Endothelial cell of umbilical vein (primary cell): Measurements from ENCODE around the gene CCBE1. TPM values are rescaled to one million over a fixed set of nuclear protein-coding genes. Genes with fewer than 3 reads are reported as not detected.

Source experiments
- BruUV-seq: library from RNA; stranded (reverse); fragments of 400-500 nt; replicated peaks from 2 replicates; lab custom pipeline; 2021; lab: Mats Ljungman, UMichigan
- CTCF ChIA-PET: fragments of 300-600, 350-600 bp; sonication (Branson Sonifier 250); formaldehyde crosslinking; loops from one replicate; lab custom pipeline; 2021; ENCODE audit warnings: antibody characterized with exemption, inconsistent platforms; lab: Charles Lee
- POLR2A ChIA-PET: fragments of 300-600, 350-600 bp; sonication (Branson Sonifier 250); formaldehyde crosslinking; loops from one replicate; lab custom pipeline; 2021; ENCODE audit warnings: antibody characterized with exemption, inconsistent platforms; lab: Charles Lee
- DNase-seq: peaks from one replicate; pipeline ENCODE4 v3.0.0-alpha.2; 2011; ENCODE audit warnings: low read depth, low spot score
- FAIRE-seq: peaks from 2 replicates; lab custom pipeline; 2011; peaks lifted over from hg19 to GRCh38; lab: Jason Lieb, UNC
- H2AFZ ChIP-seq: 2 replicates; pipeline ENCODE4 v1.6.0; 2012; ENCODE audit warnings: low read depth, low read length, control low read depth, inconsistent platforms
- H3K27ac ChIP-seq: 2 replicates; pipeline ENCODE4 v1.5.1; 2011; ENCODE audit warnings: low read depth, mild to moderate bottlenecking, control low read depth, low read length, moderate library complexity; ENCODE audit not compliant: insufficient read depth
- H3K27me3 ChIP-seq, 2 experiments: 2 replicates each; pipeline versions ENCODE4 v1.6.0 to v1.6.1; 2011; ENCODE audit warnings: low read length in 2 of 2, mixed read lengths in 1 of 2; ENCODE audit not compliant: control insufficient read depth in 2 of 2, insufficient read depth in 2 of 2
- H3K36me3 ChIP-seq, 2 experiments: 2 replicates in 1 of 2; 3 replicates in 1 of 2; pipeline ENCODE4 v1.5.1; 2011; ENCODE audit warnings: low read length in 2 of 2, mild to moderate bottlenecking in 1 of 2, moderate library complexity in 1 of 2; ENCODE audit not compliant: control insufficient read depth in 2 of 2, insufficient read depth in 2 of 2; ENCODE audit errors: extremely low read depth in 1 of 2
- H3K4me1 ChIP-seq: 3 replicates; pipeline ENCODE4 v1.5.1; 2011; ENCODE audit warnings: mild to moderate bottlenecking, low read length; ENCODE audit not compliant: control insufficient read depth, insufficient read depth; ENCODE audit errors: extremely low read depth
- H3K4me2 ChIP-seq: 2 replicates; pipeline ENCODE4 v1.6.1; 2011; ENCODE audit warnings: low read length, control low read depth, mixed read lengths; ENCODE audit not compliant: insufficient read depth
- H3K4me3 ChIP-seq, 3 experiments: fragments of 200-600 bp in 1 of 3; sonication (generic), shearing (Covaris generic) in 1 of 3; replicated peaks in 1 of 3; 2 replicates each; pipeline ENCODE4 v1.5.1; 2011 to 2016; ENCODE audit warnings: control low read depth in 3 of 3, low read length in 3 of 3, mild to moderate bottlenecking in 2 of 3, inconsistent platforms in 1 of 3, low read depth in 1 of 3, moderate library complexity in 1 of 3; ENCODE audit not compliant: insufficient read depth in 1 of 3
- H3K79me2 ChIP-seq: 2 replicates; pipeline ENCODE4 v1.6.0; 2012; ENCODE audit warnings: low read length, inconsistent platforms; ENCODE audit not compliant: control insufficient read depth, insufficient read depth
- H3K9ac ChIP-seq: replicated peaks from 2 replicates; pipeline ENCODE3; 2011; ENCODE audit warnings: low read length, control low read depth; ENCODE audit not compliant: insufficient read depth; ENCODE audit errors: extremely low read depth
- H3K9me1 ChIP-seq: replicated peaks from 3 replicates; pipeline ENCODE4 v1.6.0; 2011; ENCODE audit warnings: mild to moderate bottlenecking, low read length; ENCODE audit not compliant: control insufficient read depth, insufficient read depth; ENCODE audit errors: extremely low read depth
- H3K9me3 ChIP-seq: replicated peaks from 2 replicates; pipeline ENCODE4 v1.5.1; 2012; ENCODE audit warnings: low read length, inconsistent platforms; ENCODE audit not compliant: control insufficient read depth, insufficient read depth
- H4K20me1 ChIP-seq: replicated peaks from 2 replicates; pipeline ENCODE3; 2011; ENCODE audit warnings: mild to moderate bottlenecking, low read length; ENCODE audit not compliant: control insufficient read depth, insufficient read depth; ENCODE audit errors: extremely low read depth
- EZH2 ChIP-seq: IDR thresholded peaks from 2 replicates; pipeline ENCODE4 v1.6.1; 2012; ENCODE audit warnings: borderline replicate concordance, low read depth, mild to moderate bottlenecking, moderate library complexity, low read length, inconsistent platforms; ENCODE audit not compliant: severe bottlenecking
- FOS ChIP-seq: IDR thresholded peaks from 2 replicates; pipeline ENCODE4 v1.6.1; 2011; ENCODE audit warnings: mild to moderate bottlenecking, low read length, moderate library complexity, borderline replicate concordance; ENCODE audit not compliant: insufficient read depth
- GATA2 ChIP-seq: IDR thresholded peaks from 2 replicates; pipeline ENCODE4 v1.7.0; 2011; ENCODE audit warnings: low read depth, mild to moderate bottlenecking, moderate library complexity, mixed read lengths, low read length; ENCODE audit not compliant: insufficient read length, insufficient read depth
- JUN ChIP-seq: IDR thresholded peaks from 2 replicates; pipeline ENCODE4 v1.6.1; 2011; ENCODE audit warnings: borderline replicate concordance, low read depth; ENCODE audit not compliant: insufficient read length, insufficient read depth
- MYC ChIP-seq: IDR thresholded peaks from one replicate; pipeline ENCODE4 v1.6.1; 2011; ENCODE audit warnings: mild to moderate bottlenecking, low read depth, low read length
- POLR2A ChIP-seq: IDR thresholded peaks from 2 replicates; pipeline ENCODE4 v1.6.1; 2012; ENCODE audit warnings: low read depth, mild to moderate bottlenecking, control low read depth, low read length
- POLR2AphosphoS5 ChIP-seq: IDR thresholded peaks from 2 replicates; pipeline ENCODE4 v1.6.1; 2012; ENCODE audit warnings: low read depth, mild to moderate bottlenecking, control low read depth, low read length, moderate library complexity; ENCODE audit not compliant: insufficient read depth
- dilution Hi-C: fragments of 300-500 bp; cut with MboI; formaldehyde crosslinking; loops from one replicate; pipeline ENCODE4 v1.15.0; 2019; ENCODE audit warnings: low sequenced_read_pairs; ENCODE audit not compliant: extremely low pct_ligation_motif_present
- intact Hi-C: fragments of 100-400 bp; cut with micrococcal nuclease; formaldehyde crosslinking; loops from one replicate; pipeline ENCODE4 v1.10.0; 2022
- polyA plus RNA-seq, 4 experiments: library from polyadenylated mRNA; depleted of rRNA in 3 of 4; stranded (reverse) in 3 of 4; unstranded in 1 of 4; fragments of >200 nt; gene quantifications; 2 replicates each; pipeline versions ENCODE4 v1.2.1 to v1.2.3, GENCODE V29; 2011 to 2012; ENCODE audit warnings: missing spikeins in 1 of 4
- total RNA-seq: library from RNA; stranded (reverse); gene quantifications from 2 replicates; pipeline ENCODE4 v1.2.3, GENCODE V29; 2021
- TF ChIP-seq, protein P1 (sequence below): IDR thresholded peaks from 2 replicates; pipeline ENCODE4 v1.6.1; 2011; ENCODE audit not compliant: insufficient read depth, insufficient read length
- TF ChIP-seq, protein P2 (sequence below), 2 donors: IDR thresholded peaks; 1 replicate in 1 of 2; 2 replicates in 1 of 2; pipeline ENCODE4 v1.5.1; 2011; ENCODE audit warnings: low read length in 2 of 2, mild to moderate bottlenecking in 2 of 2, moderate library complexity in 2 of 2, control low read depth in 1 of 2, inconsistent platforms in 1 of 2, low read depth in 1 of 2; ENCODE audit not compliant: insufficient read depth in 1 of 2; ENCODE audit errors: extremely low read depth in 1 of 2

Gene CCBE1
- total and polyA plus RNA-seq, 2 donors (not counting 3 experiments of a cell fraction or from before 2014, with no cell fraction given): 0.04 TPM; not detected in 1

DNA sequence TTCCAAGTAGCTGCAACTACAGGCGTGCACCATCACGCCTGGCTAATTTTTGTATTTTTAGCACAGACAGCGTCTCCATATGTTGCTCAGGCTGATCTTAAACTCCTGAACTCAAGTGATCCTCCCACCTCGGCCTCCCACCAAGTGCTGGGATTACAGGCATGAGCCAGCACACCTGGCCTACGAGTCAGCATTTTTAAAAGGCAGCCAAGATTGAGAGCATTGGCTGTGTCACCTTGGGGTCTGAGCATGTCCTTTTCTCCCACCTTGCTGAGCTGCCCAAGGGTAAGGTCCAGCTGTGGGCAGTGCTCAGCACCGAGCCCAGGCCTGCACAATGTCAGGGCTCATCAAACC, 195.3 kb downstream of the CCBE1 start:
- intact Hi-C loops: no loop called here

More for the DNA sequence above, 195.3 kb downstream of the CCBE1 start:
- no peak for FAIRE-seq
- POLR2A ChIA-PET: no interaction called here
- no peak overlapping the region for H3K4me3 ChIP-seq
- dilution Hi-C loops: no loop called here
- H4K20me1 ChIP-seq: no peaks in the 10 kb centered on the region
- BruUV-seq: no TSS peak
- no peaks in the 10 kb centered on the region for H3K4me1 ChIP-seq
- no peak overlapping the region for H3K9ac ChIP-seq
- no peaks in the 10 kb centered on the region for H3K27me3 ChIP-seq
- H3K27ac ChIP-seq: no peak overlapping the region
- no peaks in the 10 kb centered on the region for H3K36me3 ChIP-seq
- H3K79me2 ChIP-seq: no peaks in the 10 kb centered on the region
- no peak for DNase-seq
- no peaks in the 10 kb centered on the region for H3K9me3 ChIP-seq
- no peak overlapping the region for H3K4me2 ChIP-seq
- CTCF ChIA-PET: no interaction called here
- no peak overlapping the region for H2AFZ ChIP-seq
- H3K9me1 ChIP-seq: no peaks in the 10 kb centered on the region
- TF ChIP-seq MYC (no peak), EZH2 (no peak), FOS (no peak), POLR2AphosphoS5 (no peak), POLR2A (no peak), GATA2 (no peak), JUN (no peak)
- TF ChIP-seq, protein P1, sequence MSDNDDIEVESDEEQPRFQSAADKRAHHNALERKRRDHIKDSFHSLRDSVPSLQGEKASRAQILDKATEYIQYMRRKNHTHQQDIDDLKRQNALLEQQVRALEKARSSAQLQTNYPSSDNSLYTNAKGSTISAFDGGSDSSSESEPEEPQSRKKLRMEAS: no peak
- TF ChIP-seq, protein P2, sequence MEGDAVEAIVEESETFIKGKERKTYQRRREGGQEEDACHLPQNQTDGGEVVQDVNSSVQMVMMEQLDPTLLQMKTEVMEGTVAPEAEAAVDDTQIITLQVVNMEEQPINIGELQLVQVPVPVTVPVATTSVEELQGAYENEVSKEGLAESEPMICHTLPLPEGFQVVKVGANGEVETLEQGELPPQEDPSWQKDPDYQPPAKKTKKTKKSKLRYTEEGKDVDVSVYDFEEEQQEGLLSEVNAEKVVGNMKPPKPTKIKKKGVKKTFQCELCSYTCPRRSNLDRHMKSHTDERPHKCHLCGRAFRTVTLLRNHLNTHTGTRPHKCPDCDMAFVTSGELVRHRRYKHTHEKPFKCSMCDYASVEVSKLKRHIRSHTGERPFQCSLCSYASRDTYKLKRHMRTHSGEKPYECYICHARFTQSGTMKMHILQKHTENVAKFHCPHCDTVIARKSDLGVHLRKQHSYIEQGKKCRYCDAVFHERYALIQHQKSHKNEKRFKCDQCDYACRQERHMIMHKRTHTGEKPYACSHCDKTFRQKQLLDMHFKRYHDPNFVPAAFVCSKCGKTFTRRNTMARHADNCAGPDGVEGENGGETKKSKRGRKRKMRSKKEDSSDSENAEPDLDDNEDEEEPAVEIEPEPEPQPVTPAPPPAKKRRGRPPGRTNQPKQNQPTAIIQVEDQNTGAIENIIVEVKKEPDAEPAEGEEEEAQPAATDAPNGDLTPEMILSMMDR (IDR thresholded peaks at IDR 0.05; ENCODE audit: extremely low read depth in 1 of 2, insufficient read depth in 1 of 2, low read depth in 1 of 2, low read length in 2 of 2): no peak
